G401.6 (cell line): ENCODE results near the gene MRPS35.
A peak's percentile ranks its signal among the peaks of the same experiment; 100 is the strongest.
"Not testable (repeated sequence)": the region's sequence is repeated elsewhere in the genome, so short reads cannot be mapped to it uniquely, and the experiment has no call there.

ENCODE experiments used
- FAIRE-seq: peaks from 2 replicates; lab custom pipeline; 2012; peaks lifted over from hg19 to GRCh38; lab: Jason Lieb, UNC

The MRPS35 gene

DNA sequence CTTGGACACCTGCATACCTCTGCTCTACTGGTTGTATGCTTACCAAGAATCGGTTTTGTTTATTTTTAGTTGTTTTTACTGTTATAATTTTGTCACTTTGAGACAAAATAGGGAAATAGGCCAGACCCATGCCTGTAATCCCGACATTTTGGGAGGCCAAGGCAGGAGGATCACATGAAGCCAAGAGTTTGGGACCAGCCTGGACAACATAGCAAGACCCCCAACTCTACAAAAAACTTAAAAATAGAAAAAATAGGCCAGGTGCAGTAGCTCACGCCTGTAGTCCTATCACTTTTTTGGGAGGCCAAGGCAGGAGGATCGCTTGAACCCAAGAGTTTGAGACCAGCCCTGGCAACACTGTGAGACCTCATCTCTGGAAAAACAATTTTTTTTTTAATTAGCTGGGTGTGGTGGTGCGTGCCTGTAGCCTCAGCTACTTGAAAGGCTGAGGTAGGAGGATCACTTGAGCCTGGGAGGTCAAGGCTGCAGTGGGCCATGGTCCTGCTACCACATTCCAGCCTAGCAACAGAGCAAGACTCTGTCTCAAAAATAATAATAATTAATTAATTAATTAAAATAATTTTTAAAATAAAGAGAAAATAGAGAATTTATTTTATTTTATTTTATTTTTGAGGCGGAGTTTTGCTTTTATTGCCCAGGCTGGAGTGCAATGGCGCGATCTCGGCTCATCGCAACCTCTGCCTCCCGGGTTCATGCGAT, 1.3 kb upstream of the MRPS35 start:
- FAIRE-seq, result no peak

DNA sequence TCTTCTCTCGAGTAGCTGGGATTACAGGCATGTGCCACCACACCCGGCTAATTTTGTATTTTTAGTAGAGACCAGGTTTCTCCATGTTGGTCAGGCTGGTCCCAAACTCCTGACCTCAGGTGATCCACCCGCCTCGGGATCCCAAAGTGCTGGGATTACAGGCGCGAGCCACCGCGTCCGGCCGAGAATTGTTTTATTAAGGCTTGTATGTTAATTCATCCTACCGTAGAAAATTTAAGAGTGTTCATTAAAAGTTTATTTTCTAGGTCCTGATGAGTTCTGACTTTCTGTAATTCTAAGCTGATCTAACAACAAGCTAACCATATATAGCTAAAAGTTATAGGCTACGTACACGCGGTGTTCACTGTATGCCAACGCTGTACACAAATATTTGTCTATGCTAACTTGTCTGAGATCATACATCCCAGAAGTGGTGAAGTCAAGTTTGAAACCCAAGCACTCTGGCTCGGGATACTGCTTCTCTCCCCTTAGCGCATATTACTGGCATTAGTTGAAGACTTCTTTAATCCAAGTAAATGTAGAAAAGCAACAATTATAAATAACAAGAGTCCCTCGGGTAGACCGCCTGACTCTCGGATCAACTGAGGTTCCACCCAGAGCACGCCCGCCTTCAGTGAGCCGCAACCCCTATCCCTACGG, 570 bp upstream of the MRPS35 start:
- FAIRE-seq, result no peak

DNA sequence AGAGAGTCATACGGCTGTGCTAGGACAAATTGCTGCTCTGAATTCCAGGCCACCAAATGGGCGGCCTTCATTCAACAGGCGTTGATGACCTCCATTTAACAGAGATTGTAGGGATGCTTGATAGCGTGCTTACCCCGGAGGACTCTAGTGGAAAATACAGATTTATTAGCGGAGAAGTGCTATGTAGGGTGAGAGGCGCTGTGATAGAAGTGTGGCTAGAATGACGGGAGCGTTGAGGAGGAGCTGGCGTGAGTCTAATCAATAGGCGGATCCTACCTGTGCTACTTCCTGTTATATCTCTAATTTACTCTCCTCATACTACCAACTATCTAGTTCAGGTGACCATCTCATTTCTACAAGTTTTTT, 668 bp downstream of the MRPS35 start:
- FAIRE-seq, result no peak

DNA sequence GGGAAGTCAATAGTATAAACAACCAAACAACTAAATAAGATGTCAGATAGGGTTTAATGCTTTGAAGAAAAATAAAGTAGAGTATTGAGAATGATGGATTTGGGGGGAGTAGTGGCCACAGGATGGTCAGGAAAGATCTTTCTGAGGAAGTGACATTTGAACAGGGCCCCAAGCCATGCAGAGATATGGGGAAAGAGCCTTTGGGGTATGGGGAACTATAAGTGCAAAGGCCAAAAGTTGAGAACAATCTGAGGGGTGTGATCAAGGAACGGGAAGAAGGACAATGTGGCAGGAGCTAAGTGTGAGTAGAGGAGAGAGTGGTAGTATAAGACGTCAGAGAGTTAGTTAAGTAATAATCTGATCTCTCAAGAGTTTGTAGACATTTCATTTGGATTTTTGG, 1.3 kb downstream of the MRPS35 start:
- no peak for FAIRE-seq

DNA sequence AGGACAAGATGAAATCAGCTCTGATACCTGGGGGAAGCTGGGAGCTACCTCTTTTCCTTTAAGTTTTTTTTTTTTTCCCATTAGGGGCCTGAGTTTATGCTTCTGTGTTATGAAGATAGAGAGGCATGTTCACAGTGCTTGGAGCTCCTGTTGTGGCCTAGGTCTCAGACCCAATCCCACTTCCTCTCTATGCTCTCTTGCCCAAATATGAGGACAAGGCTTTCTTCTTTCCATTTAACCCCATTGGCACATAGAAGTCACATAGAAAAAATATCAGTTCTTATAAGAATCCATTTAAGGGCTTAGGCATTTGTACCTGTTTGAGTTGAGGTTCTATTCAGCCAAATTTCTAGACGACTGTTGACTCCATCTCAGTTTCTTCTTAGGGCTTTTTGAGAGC, 12.6 kb downstream of the MRPS35 start:
- FAIRE-seq, result no peak

DNA sequence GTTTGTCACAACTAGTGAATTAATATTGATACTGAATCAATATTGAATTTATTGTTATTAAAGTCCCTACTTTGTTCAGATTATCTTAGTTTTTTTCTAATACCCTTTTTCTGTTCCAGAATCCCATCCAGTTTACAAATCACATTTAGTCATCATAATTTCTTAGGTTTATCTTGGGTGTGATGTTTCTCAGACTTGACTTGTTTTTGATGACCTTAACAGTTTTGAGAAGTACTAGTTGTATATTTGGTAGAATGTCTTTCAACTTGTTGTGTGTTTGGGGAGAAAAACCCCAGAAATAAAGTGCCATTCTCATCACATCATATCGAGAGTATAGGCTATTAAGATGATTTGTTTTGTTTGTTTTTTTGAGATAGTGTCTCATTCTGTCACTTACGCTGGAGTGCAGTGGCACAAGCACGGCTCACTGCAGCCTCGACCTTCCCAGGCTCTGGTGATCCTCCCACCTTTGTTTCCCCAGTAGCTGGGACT, 19.5 kb downstream of the MRPS35 start:
- FAIRE-seq, result peak; percentile 52

DNA sequence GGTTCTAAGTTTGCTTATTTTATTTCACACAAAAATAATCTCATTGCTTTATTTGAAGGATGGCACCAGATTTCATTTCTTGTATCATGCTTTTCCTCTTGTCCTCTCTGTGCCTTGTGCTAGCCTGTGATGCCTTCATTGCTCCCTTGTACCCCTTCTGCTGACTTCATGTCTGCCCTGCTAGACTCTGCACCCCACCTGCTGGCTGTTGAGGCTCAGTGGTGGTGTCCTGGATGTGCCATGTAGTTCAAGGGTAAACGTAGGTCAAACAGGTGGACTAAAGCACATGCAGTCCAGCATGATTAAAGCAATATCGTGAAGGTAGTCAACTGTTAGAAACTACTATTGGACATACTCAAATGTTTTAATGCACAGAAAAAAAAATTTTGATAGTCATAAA, 21.6 kb downstream of the MRPS35 start:
- FAIRE-seq, result no peak

DNA sequence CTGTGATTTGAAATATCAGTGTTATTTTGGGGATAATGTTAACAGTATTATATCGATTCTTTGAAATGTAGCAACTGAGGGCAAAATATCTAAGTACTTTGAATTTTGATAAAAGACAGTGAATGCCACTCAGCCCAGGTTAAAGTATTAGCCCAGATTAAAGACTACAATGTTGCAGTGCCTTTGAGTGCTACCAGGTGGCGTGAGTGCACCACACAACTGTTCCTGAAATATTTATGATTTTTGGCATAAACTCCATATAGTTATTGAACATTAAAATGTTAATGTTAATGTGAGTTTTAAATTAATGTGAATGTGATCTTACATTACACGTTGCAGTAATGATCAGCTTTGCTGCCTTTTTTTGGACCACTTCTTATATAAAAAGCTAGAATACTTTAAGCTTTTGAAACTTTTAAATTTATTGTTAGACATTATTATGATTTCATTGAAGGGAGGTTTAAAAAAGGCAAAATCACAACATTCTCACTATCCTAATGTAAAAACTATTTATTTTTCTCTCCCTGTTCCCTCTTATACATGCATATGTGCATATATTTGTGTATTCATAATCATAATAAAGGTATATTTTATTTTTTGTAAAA, 22.5 kb downstream of the MRPS35 start:
- FAIRE-seq, result peak; percentile 90

DNA sequence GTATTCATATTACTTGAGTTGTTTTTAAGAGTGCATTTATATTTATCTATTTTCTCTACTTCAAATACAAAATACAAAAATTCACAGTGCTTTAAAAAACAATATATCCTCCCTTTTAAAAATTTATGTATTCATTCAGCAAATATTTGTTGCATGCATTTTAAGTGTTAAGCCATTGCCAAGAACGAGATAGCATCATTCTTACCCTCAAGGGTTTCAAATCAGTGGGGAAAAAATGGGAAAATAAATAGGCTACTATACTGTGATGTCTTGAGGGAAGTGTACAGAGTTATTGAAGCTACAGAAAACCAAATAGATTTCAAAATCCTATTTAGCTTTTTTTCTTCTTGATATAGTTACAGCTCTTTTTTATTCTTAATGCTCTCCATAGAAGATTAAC, 23.2 kb downstream of the MRPS35 start:
- FAIRE-seq, result peak; percentile 60

DNA sequence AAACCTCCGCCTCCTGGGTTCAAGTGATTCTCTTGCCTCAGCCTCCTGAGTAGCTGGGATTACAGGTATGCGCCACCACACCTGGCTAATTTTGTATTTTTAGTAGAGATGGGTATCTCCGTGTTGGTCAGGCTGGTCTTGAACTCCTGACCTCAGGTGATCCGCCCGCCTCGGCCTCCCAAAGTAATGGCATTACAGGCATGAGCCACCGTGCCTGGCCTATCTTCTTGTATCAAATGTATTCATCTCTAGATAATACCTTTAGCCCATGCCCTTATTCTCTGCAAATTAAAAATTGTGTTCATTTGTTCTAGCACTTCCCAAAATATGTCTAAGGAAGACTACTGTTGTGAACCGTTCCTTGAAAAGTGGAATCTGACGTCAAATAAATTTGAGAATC, 23.7 kb downstream of the MRPS35 start:
- FAIRE-seq, result not testable (repeated sequence)

DNA sequence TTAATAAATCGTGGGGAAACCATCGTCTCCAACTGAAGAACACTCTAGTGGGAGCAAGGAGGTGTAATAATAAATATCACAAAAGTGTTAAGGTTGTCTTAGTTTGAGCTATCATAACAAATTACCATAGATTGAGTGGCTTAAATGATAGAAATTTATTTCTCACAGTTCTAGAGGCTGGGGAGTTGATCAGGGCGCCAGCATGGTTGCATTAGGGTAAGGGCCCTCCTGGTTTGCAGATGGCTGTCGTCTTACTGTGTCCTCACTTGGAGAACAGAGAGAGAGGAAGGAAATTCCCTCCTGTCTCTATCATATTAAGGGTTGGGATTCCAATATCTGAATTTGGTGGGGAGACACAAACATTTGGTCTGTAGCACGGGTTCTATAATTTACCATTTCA, 33.0 kb downstream of the MRPS35 start:
- FAIRE-seq, result no peak

DNA sequence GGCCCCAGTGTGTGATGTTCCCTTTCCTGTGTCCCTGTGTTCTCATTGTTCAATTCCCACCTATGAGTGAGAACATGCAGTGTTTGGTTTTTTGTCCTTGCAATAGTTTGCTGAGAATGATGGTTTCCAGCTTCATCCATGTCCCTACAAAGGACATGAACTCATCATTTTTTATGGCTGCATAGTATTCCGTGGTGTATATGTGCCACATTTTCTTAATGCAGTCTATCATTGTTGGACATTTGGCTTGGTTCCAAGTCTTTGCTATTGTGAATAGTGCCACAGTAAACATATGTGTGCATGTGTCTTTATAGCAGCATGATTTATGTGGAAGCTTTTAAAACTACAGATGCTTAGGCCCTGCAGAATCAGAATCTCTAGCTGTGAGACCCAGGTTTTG, 35.1 kb downstream of the MRPS35 start:
- FAIRE-seq, result not testable (repeated sequence)

DNA sequence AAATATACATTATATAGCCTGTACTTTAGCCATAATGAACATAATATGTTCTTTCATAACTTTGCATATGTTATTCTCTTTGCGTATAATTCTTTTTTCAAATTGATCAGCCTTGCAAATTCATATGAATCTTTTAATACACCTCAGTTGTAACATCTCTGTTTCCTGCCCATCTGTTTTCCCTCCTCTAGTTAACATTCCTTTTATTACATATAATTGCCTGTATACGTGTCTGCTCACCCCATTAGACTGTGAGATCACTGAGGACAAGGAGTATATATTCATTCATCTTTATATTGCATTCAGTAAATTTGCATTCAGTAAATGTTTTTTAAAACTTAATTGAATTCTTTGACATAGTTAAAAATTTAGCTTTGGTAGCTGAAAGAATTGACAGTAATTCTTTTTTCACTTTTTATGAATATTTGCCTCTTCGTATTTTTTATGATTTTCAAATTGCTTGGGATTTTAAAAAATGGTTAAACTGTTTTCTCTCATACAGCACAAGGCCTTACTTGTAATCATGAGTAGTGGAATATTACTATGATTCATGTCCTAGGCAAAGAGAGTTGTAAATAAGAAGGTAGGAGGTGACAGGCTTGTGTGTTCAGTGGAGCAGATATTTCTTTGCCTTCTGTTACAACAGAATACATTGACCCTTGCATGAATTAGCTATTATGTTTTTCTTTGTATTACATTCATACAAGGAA, 36.6 kb downstream of the MRPS35 start:
- peak; percentile 61 for FAIRE-seq

DNA sequence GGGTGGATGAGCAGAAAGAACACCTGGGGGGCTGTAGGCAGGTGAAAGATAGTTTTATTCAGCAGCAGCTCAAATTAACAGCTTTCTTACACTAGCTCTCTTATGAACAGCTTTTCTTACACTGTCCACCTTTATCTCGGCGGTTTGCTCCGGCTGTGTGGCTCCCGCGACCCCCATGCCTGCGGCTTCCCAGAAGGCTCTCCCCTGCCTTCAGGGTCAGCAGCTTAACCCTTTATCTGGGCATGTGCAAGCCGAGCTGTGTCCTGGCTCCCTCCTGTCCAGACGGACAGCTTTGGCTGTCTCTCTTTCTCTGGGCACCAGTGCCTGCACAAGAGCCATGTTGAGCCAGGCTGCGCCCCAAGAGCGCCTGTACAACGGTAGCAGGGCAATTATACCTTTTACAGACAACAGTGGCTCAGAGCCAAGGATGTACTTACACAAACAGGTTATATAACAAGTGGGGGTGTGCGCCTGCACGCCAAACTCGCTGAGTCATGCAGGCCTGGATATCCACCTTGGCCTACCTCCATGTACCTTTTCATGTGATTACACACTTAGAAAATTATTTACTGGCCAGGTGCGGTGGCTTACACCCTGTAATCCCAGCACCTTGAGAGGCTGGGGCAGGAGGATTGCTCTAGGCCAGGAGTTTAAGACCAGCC, 40.9 kb downstream of the MRPS35 start:
- no peak for FAIRE-seq

DNA sequence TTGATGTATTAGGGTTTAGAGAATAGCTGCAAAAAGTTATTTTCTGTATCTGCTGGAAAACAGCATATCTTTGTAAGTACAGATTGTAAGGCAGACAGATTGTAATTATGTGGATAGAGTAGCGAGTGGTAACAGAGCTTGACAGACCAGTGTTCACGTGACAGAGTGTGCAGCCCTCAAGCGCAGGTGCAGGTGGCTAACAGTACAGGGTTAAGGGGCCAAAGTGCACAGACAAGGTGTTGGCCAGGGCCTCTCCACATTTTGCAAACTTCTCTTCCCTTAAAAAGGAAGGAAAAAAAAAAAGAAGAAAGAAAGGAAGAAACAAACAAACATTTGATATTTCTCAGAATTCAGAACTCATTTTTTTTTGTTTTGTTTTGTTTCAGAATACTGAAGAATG, 44.2 kb downstream of the MRPS35 start:
- no peak for FAIRE-seq

DNA sequence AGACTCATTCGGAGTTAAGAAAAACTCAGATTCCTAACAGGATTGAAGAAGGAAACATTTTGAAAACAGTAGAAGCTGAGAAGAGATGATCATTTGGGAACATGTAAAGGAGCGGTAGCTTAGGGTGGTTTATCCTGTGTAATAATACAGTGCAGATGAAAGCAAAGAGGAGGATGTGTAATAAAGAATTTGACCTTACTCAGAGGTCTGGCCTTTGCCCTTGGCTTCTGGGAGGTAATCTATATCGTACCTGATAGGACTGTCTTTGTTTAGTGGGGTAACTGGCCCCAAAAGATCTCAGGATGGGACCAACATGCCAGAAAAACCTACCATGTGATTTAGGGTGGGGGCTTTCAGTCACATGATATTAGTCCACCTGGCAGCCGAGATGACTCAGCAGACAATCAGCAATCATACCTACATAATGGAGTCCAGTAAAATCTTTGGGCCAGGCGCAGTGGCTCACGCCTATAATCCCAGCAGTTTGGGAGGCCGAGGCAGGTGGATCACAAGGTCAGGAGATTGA, 46.1 kb downstream of the MRPS35 start:
- no peak for FAIRE-seq

DNA sequence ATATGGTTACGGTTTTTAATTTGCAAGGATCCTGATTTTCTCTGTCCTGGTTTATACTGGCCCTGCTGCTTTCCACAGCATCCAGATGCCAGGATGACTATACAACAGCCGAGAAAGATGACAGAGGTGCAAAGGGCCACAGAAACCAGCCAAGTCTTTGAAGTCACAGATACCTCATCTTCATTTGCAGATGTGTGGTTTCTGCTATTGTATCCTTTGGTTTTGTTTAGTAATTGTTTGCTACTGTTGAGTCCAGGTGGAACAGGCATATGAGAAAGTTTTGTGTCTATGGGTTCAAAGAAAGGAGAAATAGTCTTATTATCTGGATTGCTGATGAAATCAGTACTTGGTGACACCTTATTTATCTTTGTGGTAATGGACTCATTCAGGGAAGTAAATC, 52.1 kb downstream of the MRPS35 start:
- no peak for FAIRE-seq

DNA sequence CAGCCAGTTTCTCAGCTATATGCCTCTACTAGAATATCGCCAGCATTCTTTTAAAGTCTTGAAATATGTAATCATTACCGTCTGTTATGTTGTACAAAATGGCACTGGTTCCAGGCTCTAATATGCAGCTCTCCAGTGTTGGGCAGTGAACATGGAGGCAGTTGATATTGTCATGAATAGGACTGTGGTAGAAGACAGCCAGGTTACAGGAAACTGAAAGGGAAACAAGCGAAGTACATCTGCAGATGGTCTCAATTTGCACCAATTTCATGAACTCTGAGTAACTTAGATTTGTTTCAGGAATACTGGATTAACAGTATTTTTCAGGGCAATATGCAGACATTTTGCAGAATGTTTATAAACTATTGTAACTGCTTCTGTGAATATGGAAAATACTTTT, 56.0 kb downstream of the MRPS35 start:
- FAIRE-seq, result no peak

DNA sequence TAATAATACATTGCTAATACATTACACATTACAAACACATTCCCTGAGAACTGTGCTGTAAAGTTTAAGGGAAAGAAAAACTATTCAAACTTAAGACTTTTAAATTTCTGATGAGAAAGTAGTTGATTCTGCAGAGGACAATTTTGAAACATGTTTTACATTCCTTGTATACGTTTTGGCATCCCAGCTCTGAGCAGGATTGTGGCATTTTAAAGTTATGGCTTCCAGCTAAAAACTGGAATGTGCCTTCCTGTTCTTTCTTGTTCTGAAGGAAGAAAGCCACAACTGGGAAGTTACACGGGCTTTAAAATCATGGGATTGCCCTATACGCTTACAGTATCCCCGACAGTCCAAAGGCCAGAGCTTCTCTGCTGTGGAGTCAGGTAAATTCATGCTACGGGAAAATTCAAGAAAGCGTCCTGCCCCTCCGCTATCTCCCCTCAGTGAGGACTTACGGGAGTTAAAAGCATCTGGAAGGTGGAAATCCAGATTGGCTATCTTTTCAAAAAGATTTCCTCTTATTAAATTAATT, 58.6 kb downstream of the MRPS35 start:
- FAIRE-seq, result no peak

DNA sequence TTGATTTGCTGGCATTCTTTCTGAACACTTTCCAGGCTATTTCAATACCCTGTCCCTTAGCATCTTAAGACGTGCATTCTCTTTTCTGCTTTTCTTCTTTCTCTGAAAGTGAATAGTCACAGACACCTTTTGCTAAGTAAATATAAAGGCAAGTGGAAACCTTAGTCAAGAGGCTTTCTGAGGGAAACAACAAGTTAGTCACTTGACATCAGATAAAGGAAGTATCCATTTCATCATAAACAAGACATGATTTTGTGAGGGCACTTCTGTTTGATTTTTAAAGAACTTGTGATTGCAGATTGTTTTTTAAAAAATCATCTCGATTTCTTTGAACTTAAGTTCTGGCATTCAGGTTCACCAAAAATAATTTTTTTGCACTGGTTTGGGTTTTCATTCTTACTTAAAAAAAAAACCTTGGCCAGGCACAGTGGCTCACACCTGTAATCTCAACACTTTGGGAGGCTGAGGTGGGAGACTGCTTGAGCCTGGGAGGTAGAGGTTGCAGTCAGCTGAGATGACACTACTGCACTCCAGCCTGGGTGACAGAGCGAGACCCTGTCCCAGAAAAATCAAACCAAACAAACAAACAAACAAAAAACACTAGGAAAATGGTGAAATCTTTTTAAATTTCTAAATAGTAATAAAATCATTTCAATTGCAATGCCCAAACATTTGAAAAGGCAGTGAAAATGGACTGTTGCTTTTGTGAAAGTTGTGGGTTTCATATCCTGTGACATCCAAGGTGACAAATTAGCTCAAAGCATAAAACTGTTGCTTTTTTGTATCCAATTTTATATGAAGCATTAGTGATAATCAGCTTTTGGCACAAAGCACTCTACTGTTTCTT, 61.1 kb downstream of the MRPS35 start:
- no peak for FAIRE-seq
